Vagina (tissue), 2 donors: ENCODE results near the gene ITPR3. TPM values are rescaled to one million over a fixed set of nuclear protein-coding genes. Genes with fewer than 3 reads are reported as not detected.

ENCODE experiments used
- DNase-seq, 2 donors: peaks; one replicate each; pipeline ENCODE4 v3.0.0-alpha.2; 2017; ENCODE audit errors: extremely low spot score in 2 of 2
- H3K27ac ChIP-seq: fragments of 200-600 bp; sonication (generic); one replicate; pipeline ENCODE4 v1.5.1; 2019
- H3K27me3 ChIP-seq: fragments of 200-600 bp; sonication (generic); one replicate; pipeline ENCODE4 v1.5.1; 2019
- H3K36me3 ChIP-seq, 2 donors: fragments of 200-600 bp; sonication (generic); one replicate each; pipeline ENCODE4 v1.5.1; 2017 to 2019
- H3K4me1 ChIP-seq: fragments of 200-600 bp; sonication (generic); one replicate; pipeline ENCODE4 v1.5.1; 2019
- H3K4me3 ChIP-seq, 2 donors: fragments of 200-600 bp; sonication (generic); 1 replicate in 1 of 2; 2 replicates in 1 of 2; pipeline ENCODE4 v1.5.1; 2016 to 2019
- H3K9me3 ChIP-seq: fragments of 200-600 bp; sonication (generic); one replicate; pipeline ENCODE4 v1.5.1; 2019
- CTCF ChIP-seq, 3 experiments: fragments of 450-650 bp in 2 of 3; fragments of 200-600 bp in 1 of 3; sonication (generic) in 1 of 3; IDR thresholded peaks; one replicate each; pipeline ENCODE4 v1.5.1; 2017 to 2019; ENCODE audit warnings: antibody characterized with exemption in 3 of 3, mild to moderate bottlenecking in 2 of 3, moderate library complexity in 2 of 3
- POLR2A ChIP-seq, 2 donors: fragments of 450-650 bp; IDR thresholded peaks; one replicate each; pipeline ENCODE4 v1.6.1; 2017; ENCODE audit warnings: antibody characterized with exemption in 2 of 2, mild to moderate bottlenecking in 2 of 2, moderate library complexity in 2 of 2
- POLR2AphosphoS5 ChIP-seq, 2 donors: sonication (generic); formaldehyde crosslinking; IDR thresholded peaks; one replicate each; pipeline ENCODE4 v1.9.0; 2017; ENCODE audit warnings: antibody characterized with exemption in 2 of 2, mild to moderate bottlenecking in 2 of 2, low read depth in 1 of 2; ENCODE audit not compliant: insufficient read depth in 1 of 2
- intact Hi-C: fragments of 100-400 bp; cut with DNase I; formaldehyde crosslinking; loops from one replicate; pipeline ENCODE4 v1.15.1; 2023
- total RNA-seq: library from RNA; depleted of rRNA; stranded (reverse); fragments of >200 nt; gene quantifications from one replicate; pipeline ENCODE4 v1.2.3, GENCODE V29; 2016

Gene ITPR3
- total RNA-seq, 1 donor from 2014 or later: 50.1 TPM

DNA sequence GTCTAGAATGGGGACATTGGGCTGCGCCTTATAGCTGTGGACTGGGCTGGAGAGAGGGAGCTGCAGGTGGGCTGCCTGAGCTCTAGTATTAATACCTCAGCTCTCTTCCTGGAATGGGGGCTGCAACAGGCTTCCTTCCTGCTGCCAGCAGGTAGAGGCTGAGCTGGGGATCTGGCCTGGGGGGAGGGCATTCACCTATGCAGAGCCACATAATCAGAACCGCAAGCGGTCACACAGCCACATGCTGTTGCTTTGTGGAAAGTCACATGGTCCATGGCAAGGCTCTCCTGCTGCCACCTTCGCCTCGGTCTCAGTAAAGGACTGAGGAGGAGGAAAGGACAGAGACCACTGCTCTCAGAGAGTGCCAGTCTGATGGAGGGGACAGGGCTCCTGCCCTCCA, 35.7 kb downstream of the ITPR3 start:
- peaks cover 0 to 21% of the 10 kb centered on the region in 2 donors for H3K36me3 ChIP-seq
- TF ChIP-seq CTCF (IDR thresholded peaks at IDR 0.05) (no peak), POLR2AphosphoS5 (IDR thresholded peaks at IDR 0.05; ENCODE audit: insufficient read depth in 1 of 2, low read depth in 1 of 2) (no peak), POLR2A (IDR thresholded peaks at IDR 0.05) (no peak)

GRCh38 chr6:33658982-33659689, 38.0 kb downstream of the ITPR3 start:
- Histone ChIP-seq H3K4me1 (peaks cover 13% of the 10 kb centered on the region), H3K4me3 (no peak overlapping the region), H3K9me3 (no peaks in the 10 kb centered on the region), H3K27me3 (no peaks in the 10 kb centered on the region), H3K36me3 (peaks cover 0 to 21% of the 10 kb centered on the region in 2 donors), H3K27ac (no peak overlapping the region)
- TF ChIP-seq POLR2A (IDR thresholded peaks at IDR 0.05) (no peak), POLR2AphosphoS5 (IDR thresholded peaks at IDR 0.05; ENCODE audit: insufficient read depth in 1 of 2, low read depth in 1 of 2) (no peak), CTCF (IDR thresholded peaks at IDR 0.05) (no peak)
- DNase-seq: no peak
- intact Hi-C loops: no loop called here

More for the DNA sequence above, 35.7 kb downstream of the ITPR3 start:
- peaks cover 13% of the 10 kb centered on the region for H3K4me1 ChIP-seq
- no peak overlapping the region for H3K4me3 ChIP-seq
- H3K9me3 ChIP-seq: no peaks in the 10 kb centered on the region
- H3K27me3 ChIP-seq: no peaks in the 10 kb centered on the region
- no peak for DNase-seq
- no peak overlapping the region for H3K27ac ChIP-seq
- intact Hi-C loops: no loop called here

GRCh38 chr6:33659986-33660385, 38.9 kb downstream of the ITPR3 start:
- H3K9me3 ChIP-seq: no peaks in the 10 kb centered on the region
- H3K27ac ChIP-seq: no peak overlapping the region
- no peak for DNase-seq
- intact Hi-C loops: no loop called here
- H3K27me3 ChIP-seq: no peaks in the 10 kb centered on the region
- H3K4me3 ChIP-seq: no peak overlapping the region
- peaks cover 0 to 24% of the 10 kb centered on the region in 2 donors for H3K36me3 ChIP-seq
- H3K4me1 ChIP-seq: peaks cover 6% of the 10 kb centered on the region
- TF ChIP-seq POLR2AphosphoS5 (IDR thresholded peaks at IDR 0.05; ENCODE audit: insufficient read depth in 1 of 2, low read depth in 1 of 2): no peak
- TF ChIP-seq CTCF (IDR thresholded peaks at IDR 0.05): no peak
- no peak for TF ChIP-seq POLR2A (IDR thresholded peaks at IDR 0.05)

DNA sequence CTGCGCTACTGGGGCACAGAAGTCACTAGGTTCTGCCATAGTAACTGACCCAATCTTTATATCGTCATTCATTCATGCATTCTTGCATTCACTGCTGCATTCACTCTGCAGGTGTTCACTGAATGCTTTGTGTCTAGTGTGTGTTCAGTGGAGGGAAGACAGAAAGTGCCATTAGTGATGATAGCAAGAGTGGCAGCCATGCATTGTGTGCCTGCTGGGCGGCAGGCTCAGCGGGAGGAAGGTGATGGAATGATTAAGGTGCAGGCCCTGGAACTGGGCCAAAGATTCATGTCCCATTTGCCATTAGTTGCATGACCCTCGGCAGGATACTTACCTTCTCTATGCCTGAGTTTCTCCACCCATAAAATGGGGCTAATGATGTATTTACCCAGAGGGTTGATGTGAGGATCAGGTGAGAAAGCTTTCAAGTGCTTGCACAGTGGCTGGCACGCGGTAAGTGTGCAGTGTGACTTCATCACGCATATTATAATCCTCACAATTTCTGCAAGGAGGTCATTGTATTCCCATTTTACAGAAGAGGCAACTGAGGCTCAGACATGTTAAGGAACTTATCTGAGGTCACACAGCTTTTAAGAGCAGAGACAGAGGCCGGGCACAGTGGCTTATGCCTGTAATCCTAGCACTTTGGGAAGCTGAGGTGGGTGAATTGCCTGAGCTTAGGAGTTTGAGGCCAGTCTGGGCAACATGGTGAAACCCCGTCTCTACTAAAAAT, 40.1 kb downstream of the ITPR3 start:
- H3K4me3 ChIP-seq: no peak overlapping the region
- no peaks in the 10 kb centered on the region for H3K9me3 ChIP-seq
- TF ChIP-seq POLR2A (IDR thresholded peaks at IDR 0.05) (no peak), POLR2AphosphoS5 (IDR thresholded peaks at IDR 0.05; ENCODE audit: insufficient read depth in 1 of 2, low read depth in 1 of 2) (no peak)
- peaks cover 0 to 34% of the 10 kb centered on the region in 2 donors for H3K36me3 ChIP-seq
- intact Hi-C loops: no loop called here
- no peak for DNase-seq
- no peak overlapping the region for H3K27ac ChIP-seq
- H3K4me1 ChIP-seq: no peaks in the 10 kb centered on the region
- no peaks in the 10 kb centered on the region for H3K27me3 ChIP-seq

- TF ChIP-seq CTCF (IDR thresholded peaks at IDR 0.05) (no peak), POLR2AphosphoS5 (IDR thresholded peaks at IDR 0.05; ENCODE audit: insufficient read depth in 1 of 2, low read depth in 1 of 2) (no peak), POLR2A (IDR thresholded peaks at IDR 0.05) (no peak)
- Histone ChIP-seq H3K27ac (no peak overlapping the region), H3K4me1 (no peaks in the 10 kb centered on the region), H3K4me3 (no peak overlapping the region), H3K36me3 (peaks cover 0 to 37% of the 10 kb centered on the region in 2 donors), H3K27me3 (no peaks in the 10 kb centered on the region), H3K9me3 (no peaks in the 10 kb centered on the region)
- intact Hi-C loops: no loop called here
- DNase-seq: no peak
Measured at GRCh38 chr6:33662318-33662717, 41.2 kb downstream of the ITPR3 start.
